Endothelial cell of umbilical vein (primary cell): Measurements from ENCODE around the gene KDM5B. TPM values are rescaled to one million over a fixed set of nuclear protein-coding genes. Genes with fewer than 3 reads are reported as not detected.

Experiments used
- BruUV-seq: library from RNA; stranded (reverse); fragments of 400-500 nt; replicated peaks from 2 replicates; lab custom pipeline; 2021; lab: Mats Ljungman, UMichigan
- CTCF ChIA-PET: fragments of 300-600, 350-600 bp; sonication (Branson Sonifier 250); formaldehyde crosslinking; loops from one replicate; lab custom pipeline; 2021; ENCODE audit warnings: antibody characterized with exemption, inconsistent platforms; lab: Charles Lee
- POLR2A ChIA-PET: fragments of 300-600, 350-600 bp; sonication (Branson Sonifier 250); formaldehyde crosslinking; loops from one replicate; lab custom pipeline; 2021; ENCODE audit warnings: antibody characterized with exemption, inconsistent platforms; lab: Charles Lee
- DNase-seq: peaks from one replicate; pipeline ENCODE4 v3.0.0-alpha.2; 2011; ENCODE audit warnings: low read depth, low spot score
- FAIRE-seq: peaks from 2 replicates; lab custom pipeline; 2011; peaks lifted over from hg19 to GRCh38; lab: Jason Lieb, UNC
- H2AFZ ChIP-seq: 2 replicates; pipeline ENCODE4 v1.6.0; 2012; ENCODE audit warnings: low read depth, low read length, control low read depth, inconsistent platforms
- H3K27ac ChIP-seq: 2 replicates; pipeline ENCODE4 v1.5.1; 2011; ENCODE audit warnings: low read depth, mild to moderate bottlenecking, control low read depth, low read length, moderate library complexity; ENCODE audit not compliant: insufficient read depth
- H3K27me3 ChIP-seq, 2 experiments: 2 replicates each; pipeline versions ENCODE4 v1.6.0 to v1.6.1; 2011; ENCODE audit warnings: low read length in 2 of 2, mixed read lengths in 1 of 2; ENCODE audit not compliant: control insufficient read depth in 2 of 2, insufficient read depth in 2 of 2
- H3K36me3 ChIP-seq, 2 experiments: 2 replicates in 1 of 2; 3 replicates in 1 of 2; pipeline ENCODE4 v1.5.1; 2011; ENCODE audit warnings: low read length in 2 of 2, mild to moderate bottlenecking in 1 of 2, moderate library complexity in 1 of 2; ENCODE audit not compliant: control insufficient read depth in 2 of 2, insufficient read depth in 2 of 2; ENCODE audit errors: extremely low read depth in 1 of 2
- H3K4me1 ChIP-seq: 3 replicates; pipeline ENCODE4 v1.5.1; 2011; ENCODE audit warnings: mild to moderate bottlenecking, low read length; ENCODE audit not compliant: control insufficient read depth, insufficient read depth; ENCODE audit errors: extremely low read depth
- H3K4me2 ChIP-seq: 2 replicates; pipeline ENCODE4 v1.6.1; 2011; ENCODE audit warnings: low read length, control low read depth, mixed read lengths; ENCODE audit not compliant: insufficient read depth
- H3K4me3 ChIP-seq, 3 experiments: fragments of 200-600 bp in 1 of 3; sonication (generic), shearing (Covaris generic) in 1 of 3; replicated peaks in 1 of 3; 2 replicates each; pipeline ENCODE4 v1.5.1; 2011 to 2016; ENCODE audit warnings: control low read depth in 3 of 3, low read length in 3 of 3, mild to moderate bottlenecking in 2 of 3, inconsistent platforms in 1 of 3, low read depth in 1 of 3, moderate library complexity in 1 of 3; ENCODE audit not compliant: insufficient read depth in 1 of 3
- H3K79me2 ChIP-seq: 2 replicates; pipeline ENCODE4 v1.6.0; 2012; ENCODE audit warnings: low read length, inconsistent platforms; ENCODE audit not compliant: control insufficient read depth, insufficient read depth
- H3K9ac ChIP-seq: replicated peaks from 2 replicates; pipeline ENCODE3; 2011; ENCODE audit warnings: low read length, control low read depth; ENCODE audit not compliant: insufficient read depth; ENCODE audit errors: extremely low read depth
- H3K9me1 ChIP-seq: replicated peaks from 3 replicates; pipeline ENCODE4 v1.6.0; 2011; ENCODE audit warnings: mild to moderate bottlenecking, low read length; ENCODE audit not compliant: control insufficient read depth, insufficient read depth; ENCODE audit errors: extremely low read depth
- H3K9me3 ChIP-seq: replicated peaks from 2 replicates; pipeline ENCODE4 v1.5.1; 2012; ENCODE audit warnings: low read length, inconsistent platforms; ENCODE audit not compliant: control insufficient read depth, insufficient read depth
- H4K20me1 ChIP-seq: replicated peaks from 2 replicates; pipeline ENCODE3; 2011; ENCODE audit warnings: mild to moderate bottlenecking, low read length; ENCODE audit not compliant: control insufficient read depth, insufficient read depth; ENCODE audit errors: extremely low read depth
- CTCF ChIP-seq, 2 donors: IDR thresholded peaks; 1 replicate in 1 of 2; 2 replicates in 1 of 2; pipeline ENCODE4 v1.5.1; 2011; ENCODE audit warnings: low read length in 2 of 2, mild to moderate bottlenecking in 2 of 2, moderate library complexity in 2 of 2, control low read depth in 1 of 2, inconsistent platforms in 1 of 2, low read depth in 1 of 2; ENCODE audit not compliant: insufficient read depth in 1 of 2; ENCODE audit errors: extremely low read depth in 1 of 2
- EZH2 ChIP-seq: IDR thresholded peaks from 2 replicates; pipeline ENCODE4 v1.6.1; 2012; ENCODE audit warnings: borderline replicate concordance, low read depth, mild to moderate bottlenecking, moderate library complexity, low read length, inconsistent platforms; ENCODE audit not compliant: severe bottlenecking
- FOS ChIP-seq: IDR thresholded peaks from 2 replicates; pipeline ENCODE4 v1.6.1; 2011; ENCODE audit warnings: mild to moderate bottlenecking, low read length, moderate library complexity, borderline replicate concordance; ENCODE audit not compliant: insufficient read depth
- GATA2 ChIP-seq: IDR thresholded peaks from 2 replicates; pipeline ENCODE4 v1.7.0; 2011; ENCODE audit warnings: low read depth, mild to moderate bottlenecking, moderate library complexity, mixed read lengths, low read length; ENCODE audit not compliant: insufficient read length, insufficient read depth
- JUN ChIP-seq: IDR thresholded peaks from 2 replicates; pipeline ENCODE4 v1.6.1; 2011; ENCODE audit warnings: borderline replicate concordance, low read depth; ENCODE audit not compliant: insufficient read length, insufficient read depth
- MAX ChIP-seq: IDR thresholded peaks from 2 replicates; pipeline ENCODE4 v1.6.1; 2011; ENCODE audit not compliant: insufficient read depth, insufficient read length
- MYC ChIP-seq: IDR thresholded peaks from one replicate; pipeline ENCODE4 v1.6.1; 2011; ENCODE audit warnings: mild to moderate bottlenecking, low read depth, low read length
- POLR2A ChIP-seq: IDR thresholded peaks from 2 replicates; pipeline ENCODE4 v1.6.1; 2012; ENCODE audit warnings: low read depth, mild to moderate bottlenecking, control low read depth, low read length
- POLR2AphosphoS5 ChIP-seq: IDR thresholded peaks from 2 replicates; pipeline ENCODE4 v1.6.1; 2012; ENCODE audit warnings: low read depth, mild to moderate bottlenecking, control low read depth, low read length, moderate library complexity; ENCODE audit not compliant: insufficient read depth
- dilution Hi-C: fragments of 300-500 bp; cut with MboI; formaldehyde crosslinking; loops from one replicate; pipeline ENCODE4 v1.15.0; 2019; ENCODE audit warnings: low sequenced_read_pairs; ENCODE audit not compliant: extremely low pct_ligation_motif_present
- intact Hi-C: fragments of 100-400 bp; cut with micrococcal nuclease; formaldehyde crosslinking; loops from one replicate; pipeline ENCODE4 v1.10.0; 2022
- polyA plus RNA-seq, 4 experiments: library from polyadenylated mRNA; depleted of rRNA in 3 of 4; stranded (reverse) in 3 of 4; unstranded in 1 of 4; fragments of >200 nt; gene quantifications; 2 replicates each; pipeline versions ENCODE4 v1.2.1 to v1.2.3, GENCODE V29; 2011 to 2012; ENCODE audit warnings: missing spikeins in 1 of 4
- total RNA-seq: library from RNA; stranded (reverse); gene quantifications from 2 replicates; pipeline ENCODE4 v1.2.3, GENCODE V29; 2021

Gene KDM5B
- total and polyA plus RNA-seq, 2 donors (not counting 3 experiments of a cell fraction or from before 2014, with no cell fraction given), result 25.2 to 65.5 TPM

GRCh38 chr1:202856014-202856413, 47.8 kb upstream of the KDM5B start:
- ChIA-PET POLR2A (no interaction called here), CTCF (no interaction called here)
- H3K4me1 ChIP-seq, result peaks cover 6% of the 10 kb centered on the region
- no TSS peak for BruUV-seq
- no peaks in the 10 kb centered on the region for H3K79me2 ChIP-seq
- no peak overlapping the region for H3K9ac ChIP-seq
- H3K27ac ChIP-seq, result no peak overlapping the region
- no peaks in the 10 kb centered on the region for H3K27me3 ChIP-seq
- H4K20me1 ChIP-seq, result no peaks in the 10 kb centered on the region
- H3K4me3 ChIP-seq, result no peak overlapping the region
- no peaks in the 10 kb centered on the region for H3K9me3 ChIP-seq
- FAIRE-seq (no peak), DNase-seq (no peak)
- no peak overlapping the region for H2AFZ ChIP-seq
- H3K36me3 ChIP-seq, result no peaks in the 10 kb centered on the region
- dilution Hi-C loops, result no loop called here
- no peaks in the 10 kb centered on the region for H3K9me1 ChIP-seq
- intact Hi-C loops, result no loop called here
- no peak overlapping the region for H3K4me2 ChIP-seq
- no peak for TF ChIP-seq CTCF (IDR thresholded peaks at IDR 0.05; ENCODE audit: extremely low read depth in 1 of 2, insufficient read depth in 1 of 2, low read depth in 1 of 2, low read length in 2 of 2)
- TF ChIP-seq POLR2A, result no peak
- no peak for TF ChIP-seq MAX
- TF ChIP-seq FOS, result no peak
- no peak for TF ChIP-seq MYC
- no peak for TF ChIP-seq GATA2
- no peak for TF ChIP-seq POLR2AphosphoS5
- TF ChIP-seq JUN, result no peak
- TF ChIP-seq EZH2, result no peak
